PC-3 (cell line): ENCODE results near the gene EREG.

Source experiments
- EZH2 ChIP-seq: fragments of 300-600 bp; sonication (generic); IDR thresholded peaks from one replicate; pipeline ENCODE4 v1.6.1; 2017; ENCODE audit warnings: antibody characterized with exemption, mild to moderate bottlenecking, low read length; ENCODE audit not compliant: unreplicated experiment
- TF ChIP-seq, protein P1 (sequence below): fragments of 300-600 bp; sonication (generic); conservative IDR thresholded peaks from 2 replicates; pipeline ENCODE4 v1.5.1; 2017; ENCODE audit warnings: antibody characterized with exemption, low read depth, mild to moderate bottlenecking, low read length

- no peak for TF ChIP-seq EZH2
- TF ChIP-seq, protein P1, sequence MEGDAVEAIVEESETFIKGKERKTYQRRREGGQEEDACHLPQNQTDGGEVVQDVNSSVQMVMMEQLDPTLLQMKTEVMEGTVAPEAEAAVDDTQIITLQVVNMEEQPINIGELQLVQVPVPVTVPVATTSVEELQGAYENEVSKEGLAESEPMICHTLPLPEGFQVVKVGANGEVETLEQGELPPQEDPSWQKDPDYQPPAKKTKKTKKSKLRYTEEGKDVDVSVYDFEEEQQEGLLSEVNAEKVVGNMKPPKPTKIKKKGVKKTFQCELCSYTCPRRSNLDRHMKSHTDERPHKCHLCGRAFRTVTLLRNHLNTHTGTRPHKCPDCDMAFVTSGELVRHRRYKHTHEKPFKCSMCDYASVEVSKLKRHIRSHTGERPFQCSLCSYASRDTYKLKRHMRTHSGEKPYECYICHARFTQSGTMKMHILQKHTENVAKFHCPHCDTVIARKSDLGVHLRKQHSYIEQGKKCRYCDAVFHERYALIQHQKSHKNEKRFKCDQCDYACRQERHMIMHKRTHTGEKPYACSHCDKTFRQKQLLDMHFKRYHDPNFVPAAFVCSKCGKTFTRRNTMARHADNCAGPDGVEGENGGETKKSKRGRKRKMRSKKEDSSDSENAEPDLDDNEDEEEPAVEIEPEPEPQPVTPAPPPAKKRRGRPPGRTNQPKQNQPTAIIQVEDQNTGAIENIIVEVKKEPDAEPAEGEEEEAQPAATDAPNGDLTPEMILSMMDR = no peak
Observed at GRCh38 chr4:74331252-74331651, 33.7 kb upstream of the EREG start.
